Liver (tissue), 3 donors: ENCODE measurements around the gene WDR48.

ENCODE experiments used
- CTCF ChIP-seq: fragments of 150-350 bp; IDR thresholded peaks from 2 replicates; pipeline ENCODE4 v1.5.1; 2017; ENCODE audit warnings: improper control_type of control experiment, low read depth, low read length; ENCODE audit not compliant: missing input control
- GABPA ChIP-seq, 2 donors: IDR thresholded peaks in 1 of 2; conservative IDR thresholded peaks in 1 of 2; 2 replicates each; pipeline ENCODE4 v1.6.1; 2016; ENCODE audit warnings: antibody characterized with exemption in 2 of 2, mild to moderate bottlenecking in 1 of 2, moderate library complexity in 1 of 2
- HNF4A ChIP-seq, 2 donors: conservative IDR thresholded peaks; 2 replicates each; pipeline ENCODE4 v1.6.1; 2016; ENCODE audit warnings: antibody characterized with exemption in 2 of 2, mild to moderate bottlenecking in 2 of 2
- JUND ChIP-seq, 2 donors: IDR thresholded peaks; 2 replicates each; pipeline ENCODE4 v1.6.1; 2016; ENCODE audit warnings: antibody characterized with exemption in 2 of 2
- NR2F2 ChIP-seq: IDR thresholded peaks from 2 replicates; pipeline ENCODE4 v1.6.1; 2016; ENCODE audit warnings: antibody characterized with exemption
- RAD21 ChIP-seq, 2 donors: IDR thresholded peaks; 2 replicates each; pipeline ENCODE4 v1.6.1; 2016; ENCODE audit warnings: antibody characterized with exemption in 2 of 2, mild to moderate bottlenecking in 2 of 2
- RXRA ChIP-seq, 2 donors: IDR thresholded peaks; 2 replicates each; pipeline ENCODE4 v1.6.1; 2017 to 2018; ENCODE audit warnings: antibody characterized with exemption in 2 of 2, mild to moderate bottlenecking in 1 of 2
- SP1 ChIP-seq: IDR thresholded peaks from 2 replicates; pipeline ENCODE4 v1.6.1; 2018; ENCODE audit warnings: antibody characterized with exemption, mild to moderate bottlenecking
- TAF1 ChIP-seq: conservative IDR thresholded peaks from 2 replicates; pipeline ENCODE4 v1.6.1; 2016; ENCODE audit warnings: antibody characterized with exemption, mild to moderate bottlenecking
- YY1 ChIP-seq: IDR thresholded peaks from 2 replicates; pipeline ENCODE4 v1.6.1; 2016; ENCODE audit warnings: antibody characterized with exemption, mild to moderate bottlenecking
- ZBTB33 ChIP-seq: IDR thresholded peaks from 2 replicates; pipeline ENCODE4 v1.6.1; 2016; ENCODE audit warnings: antibody characterized with exemption
- TF ChIP-seq, protein P1 (sequence below): IDR thresholded peaks from 2 replicates; pipeline ENCODE4 v1.6.1; 2016; ENCODE audit warnings: antibody characterized with exemption, mild to moderate bottlenecking
- TF ChIP-seq, protein P2 (sequence below): IDR thresholded peaks from 2 replicates; pipeline ENCODE4 v1.6.1; 2016; ENCODE audit warnings: antibody characterized with exemption
- TF ChIP-seq, protein P3 (sequence below): IDR thresholded peaks from 2 replicates; pipeline ENCODE4 v1.6.1; 2016; ENCODE audit warnings: antibody characterized with exemption
- donor health status: healthy.
- donor health status: healthy.

DNA sequence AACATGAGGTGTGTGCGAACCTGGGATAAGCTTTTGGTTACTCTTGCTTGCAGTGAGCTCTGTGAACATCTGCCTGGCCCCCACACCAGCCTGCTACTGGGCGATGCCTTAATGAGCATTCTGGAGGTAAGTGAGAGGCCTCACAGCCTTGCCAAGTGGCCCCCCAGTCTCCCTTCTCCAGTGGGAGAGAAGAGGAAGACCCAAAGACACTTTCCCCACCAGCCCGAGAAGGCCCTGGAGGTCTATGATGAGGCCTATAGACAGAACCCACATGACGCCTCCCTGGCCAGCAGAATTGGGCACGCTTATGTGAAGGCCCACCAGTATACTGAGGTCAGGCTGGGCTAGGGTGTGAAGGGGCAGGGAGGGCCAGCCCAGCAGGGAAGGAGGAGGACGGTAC lies 78.2 kb downstream of the WDR48 start:
- TF ChIP-seq CTCF: no peak
- TF ChIP-seq, protein P1, sequence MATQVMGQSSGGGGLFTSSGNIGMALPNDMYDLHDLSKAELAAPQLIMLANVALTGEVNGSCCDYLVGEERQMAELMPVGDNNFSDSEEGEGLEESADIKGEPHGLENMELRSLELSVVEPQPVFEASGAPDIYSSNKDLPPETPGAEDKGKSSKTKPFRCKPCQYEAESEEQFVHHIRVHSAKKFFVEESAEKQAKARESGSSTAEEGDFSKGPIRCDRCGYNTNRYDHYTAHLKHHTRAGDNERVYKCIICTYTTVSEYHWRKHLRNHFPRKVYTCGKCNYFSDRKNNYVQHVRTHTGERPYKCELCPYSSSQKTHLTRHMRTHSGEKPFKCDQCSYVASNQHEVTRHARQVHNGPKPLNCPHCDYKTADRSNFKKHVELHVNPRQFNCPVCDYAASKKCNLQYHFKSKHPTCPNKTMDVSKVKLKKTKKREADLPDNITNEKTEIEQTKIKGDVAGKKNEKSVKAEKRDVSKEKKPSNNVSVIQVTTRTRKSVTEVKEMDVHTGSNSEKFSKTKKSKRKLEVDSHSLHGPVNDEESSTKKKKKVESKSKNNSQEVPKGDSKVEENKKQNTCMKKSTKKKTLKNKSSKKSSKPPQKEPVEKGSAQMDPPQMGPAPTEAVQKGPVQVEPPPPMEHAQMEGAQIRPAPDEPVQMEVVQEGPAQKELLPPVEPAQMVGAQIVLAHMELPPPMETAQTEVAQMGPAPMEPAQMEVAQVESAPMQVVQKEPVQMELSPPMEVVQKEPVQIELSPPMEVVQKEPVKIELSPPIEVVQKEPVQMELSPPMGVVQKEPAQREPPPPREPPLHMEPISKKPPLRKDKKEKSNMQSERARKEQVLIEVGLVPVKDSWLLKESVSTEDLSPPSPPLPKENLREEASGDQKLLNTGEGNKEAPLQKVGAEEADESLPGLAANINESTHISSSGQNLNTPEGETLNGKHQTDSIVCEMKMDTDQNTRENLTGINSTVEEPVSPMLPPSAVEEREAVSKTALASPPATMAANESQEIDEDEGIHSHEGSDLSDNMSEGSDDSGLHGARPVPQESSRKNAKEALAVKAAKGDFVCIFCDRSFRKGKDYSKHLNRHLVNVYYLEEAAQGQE: no peak
- TF ChIP-seq, protein P2, sequence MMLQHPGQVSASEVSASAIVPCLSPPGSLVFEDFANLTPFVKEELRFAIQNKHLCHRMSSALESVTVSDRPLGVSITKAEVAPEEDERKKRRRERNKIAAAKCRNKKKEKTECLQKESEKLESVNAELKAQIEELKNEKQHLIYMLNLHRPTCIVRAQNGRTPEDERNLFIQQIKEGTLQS: no peak
- TF ChIP-seq, protein P3, sequence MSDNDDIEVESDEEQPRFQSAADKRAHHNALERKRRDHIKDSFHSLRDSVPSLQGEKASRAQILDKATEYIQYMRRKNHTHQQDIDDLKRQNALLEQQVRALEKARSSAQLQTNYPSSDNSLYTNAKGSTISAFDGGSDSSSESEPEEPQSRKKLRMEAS: no peak
- no peak for TF ChIP-seq RAD21 (IDR thresholded peaks at IDR 0.05)
- TF ChIP-seq GABPA (IDR thresholded peaks at IDR 0.05 in 1 of 2, conservative IDR thresholded peaks at IDR 0.05 in 1 of 2): no peak
- no peak for TF ChIP-seq RXRA (IDR thresholded peaks at IDR 0.05)
- no peak for TF ChIP-seq YY1
- TF ChIP-seq HNF4A (conservative IDR thresholded peaks at IDR 0.05): no peak
- TF ChIP-seq ZBTB33: no peak
- TF ChIP-seq TAF1: no peak
- TF ChIP-seq SP1: no peak
- TF ChIP-seq JUND (IDR thresholded peaks at IDR 0.05): no peak
- TF ChIP-seq NR2F2: no peak
